DOHH2 (cell line): ENCODE results near the gene LSAMP.

Experiments used
- H3F3A ChIP-seq: fragments of 200-600 bp; sonication (generic), shearing (Covaris generic); 2 replicates; pipeline ENCODE4 v1.6.0; 2016; ENCODE audit warnings: antibody characterized with exemption, mild to moderate bottlenecking; ENCODE audit not compliant: control insufficient read depth, insufficient read depth
- H3K27ac ChIP-seq: fragments of 200-600 bp; sonication (generic); 2 replicates; pipeline ENCODE4 v1.5.1; 2014; ENCODE audit warnings: low read depth, mild to moderate bottlenecking, low read length, moderate library complexity
- H3K27me3 ChIP-seq: fragments of 200-600 bp; sonication (generic); 2 replicates; pipeline ENCODE4 v1.6.1; 2014; ENCODE audit warnings: mild to moderate bottlenecking, low read length, mixed read lengths; ENCODE audit not compliant: control insufficient read depth
- H3K36me3 ChIP-seq: fragments of 200-600 bp; sonication (generic); 2 replicates; pipeline ENCODE4 v1.6.1; 2014; ENCODE audit warnings: mild to moderate bottlenecking, low read length, moderate library complexity, mixed read lengths; ENCODE audit not compliant: control insufficient read depth
- H3K4me1 ChIP-seq: fragments of 200-600 bp; sonication (generic); 2 replicates; pipeline ENCODE4 v1.6.1; 2014; ENCODE audit warnings: mild to moderate bottlenecking, low read length, mixed read lengths; ENCODE audit not compliant: control insufficient read depth
- H3K4me2 ChIP-seq: fragments of 200-600 bp; sonication (generic); 2 replicates; pipeline ENCODE4 v1.6.0; 2014; ENCODE audit warnings: mild to moderate bottlenecking, low read length, moderate library complexity
- H3K4me3 ChIP-seq: fragments of 200-600 bp; sonication (generic); 2 replicates; pipeline ENCODE4 v1.5.1; 2014; ENCODE audit warnings: mild to moderate bottlenecking, low read length, mixed read lengths
- H3K79me2 ChIP-seq: fragments of 200-600 bp; sonication (generic); 2 replicates; pipeline ENCODE4 v1.6.1; 2014; ENCODE audit warnings: mild to moderate bottlenecking, low read length, mixed read lengths; ENCODE audit not compliant: control insufficient read depth
- H3K9me2 ChIP-seq: fragments of 200-600 bp; sonication (generic); replicated peaks from 2 replicates; pipeline ENCODE4 v1.6.1; 2014; ENCODE audit warnings: mild to moderate bottlenecking, low read length, mixed read lengths; ENCODE audit not compliant: control insufficient read depth
- H3K9me3 ChIP-seq: fragments of 200-600 bp; sonication (generic); 2 replicates; pipeline ENCODE4 v1.6.1; 2014; ENCODE audit warnings: antibody characterized with exemption, low read length, mixed read lengths; ENCODE audit not compliant: control insufficient read depth, insufficient read depth
- H4K20me1 ChIP-seq: fragments of 200-600 bp; sonication (generic); 2 replicates; pipeline ENCODE4 v1.6.0; 2014; ENCODE audit warnings: low read depth, mild to moderate bottlenecking, antibody characterized with exemption, low read length, moderate library complexity; ENCODE audit not compliant: control insufficient read depth, insufficient read depth
- CTCF ChIP-seq: fragments of 200-600 bp; sonication (generic); IDR thresholded peaks from one replicate; pipeline ENCODE4 v1.5.1; 2014; ENCODE audit warnings: antibody characterized with exemption, mild to moderate bottlenecking, low read depth, low read length; ENCODE audit not compliant: poor library complexity, severe bottlenecking
- EZH2phosphoT487 ChIP-seq: fragments of 200-600 bp; sonication (generic); IDR thresholded peaks from 2 replicates; pipeline ENCODE4 v1.6.1; 2017; ENCODE audit warnings: borderline replicate concordance, mild to moderate bottlenecking, antibody characterized with exemption, low read length, moderate library complexity, mixed read lengths

Gene LSAMP

GRCh38 chr3:116030131-116030850, 415.0 kb downstream of the LSAMP start:
- Histone ChIP-seq H3K9me3 (no peaks in the 10 kb centered on the region), H3K4me2 (no peak overlapping the region), H3F3A (no peaks in the 10 kb centered on the region), H3K27me3 (no peaks in the 10 kb centered on the region), H3K4me3 (no peak overlapping the region), H3K27ac (no peak overlapping the region), H3K36me3 (no peaks in the 10 kb centered on the region), H4K20me1 (no peaks in the 10 kb centered on the region), H3K4me1 (no peaks in the 10 kb centered on the region), H3K9me2 (no peaks in the 10 kb centered on the region), H3K79me2 (no peaks in the 10 kb centered on the region)
- TF ChIP-seq CTCF, result no peak
- no peak for TF ChIP-seq EZH2phosphoT487

- H3K9me2 ChIP-seq, result no peaks in the 10 kb centered on the region
- no peaks in the 10 kb centered on the region for H4K20me1 ChIP-seq
- no peaks in the 10 kb centered on the region for H3K79me2 ChIP-seq
- H3K9me3 ChIP-seq, result no peaks in the 10 kb centered on the region
- H3K27me3 ChIP-seq, result no peaks in the 10 kb centered on the region
- no peak overlapping the region for H3K4me3 ChIP-seq
- no peaks in the 10 kb centered on the region for H3F3A ChIP-seq
- TF ChIP-seq CTCF (no peak), EZH2phosphoT487 (no peak)
- no peak overlapping the region for H3K4me2 ChIP-seq
- H3K4me1 ChIP-seq, result no peaks in the 10 kb centered on the region
- H3K27ac ChIP-seq, result no peak overlapping the region
- H3K36me3 ChIP-seq, result no peaks in the 10 kb centered on the region
These were observed 416.0 kb downstream of the LSAMP start for GRCh38 chr3:116029266-116029665.

- H3K4me1 ChIP-seq, result no peaks in the 10 kb centered on the region
- no peaks in the 10 kb centered on the region for H3K36me3 ChIP-seq
- H4K20me1 ChIP-seq, result no peaks in the 10 kb centered on the region
- H3K27me3 ChIP-seq, result no peaks in the 10 kb centered on the region
- TF ChIP-seq EZH2phosphoT487, result no peak
- TF ChIP-seq CTCF, result no peak
- H3K9me3 ChIP-seq, result no peaks in the 10 kb centered on the region
- no peak overlapping the region for H3K27ac ChIP-seq
- no peaks in the 10 kb centered on the region for H3K79me2 ChIP-seq
- H3K9me2 ChIP-seq, result no peaks in the 10 kb centered on the region
- no peak overlapping the region for H3K4me2 ChIP-seq
- H3K4me3 ChIP-seq, result no peak overlapping the region
- H3F3A ChIP-seq, result no peaks in the 10 kb centered on the region
These were observed 417.1 kb downstream of the LSAMP start for GRCh38 chr3:116028157-116028556.
